Cardiac fibroblast (primary cell): ENCODE results near the gene HKDC1.

ENCODE experiments used
- DNase-seq, 2 donors: peaks; one replicate each; pipeline versions ENCODE4 v3.0.0 to v3.0.0-alpha.2; 2010; ENCODE audit warnings: low read depth in 2 of 2
- H3K4me3 ChIP-seq, 2 donors: replicated peaks in 1 of 2; 1 replicate in 1 of 2; 2 replicates in 1 of 2; pipeline ENCODE4 v1.5.1; 2011; ENCODE audit warnings: low read depth in 2 of 2, low read length in 2 of 2, mild to moderate bottlenecking in 2 of 2, moderate library complexity in 1 of 2
- TF ChIP-seq, protein P1 (sequence below): IDR thresholded peaks from one replicate; pipeline ENCODE4 v1.5.1; 2011; ENCODE audit warnings: low read depth, mild to moderate bottlenecking, low read length, inconsistent platforms

The HKDC1 gene

DNA sequence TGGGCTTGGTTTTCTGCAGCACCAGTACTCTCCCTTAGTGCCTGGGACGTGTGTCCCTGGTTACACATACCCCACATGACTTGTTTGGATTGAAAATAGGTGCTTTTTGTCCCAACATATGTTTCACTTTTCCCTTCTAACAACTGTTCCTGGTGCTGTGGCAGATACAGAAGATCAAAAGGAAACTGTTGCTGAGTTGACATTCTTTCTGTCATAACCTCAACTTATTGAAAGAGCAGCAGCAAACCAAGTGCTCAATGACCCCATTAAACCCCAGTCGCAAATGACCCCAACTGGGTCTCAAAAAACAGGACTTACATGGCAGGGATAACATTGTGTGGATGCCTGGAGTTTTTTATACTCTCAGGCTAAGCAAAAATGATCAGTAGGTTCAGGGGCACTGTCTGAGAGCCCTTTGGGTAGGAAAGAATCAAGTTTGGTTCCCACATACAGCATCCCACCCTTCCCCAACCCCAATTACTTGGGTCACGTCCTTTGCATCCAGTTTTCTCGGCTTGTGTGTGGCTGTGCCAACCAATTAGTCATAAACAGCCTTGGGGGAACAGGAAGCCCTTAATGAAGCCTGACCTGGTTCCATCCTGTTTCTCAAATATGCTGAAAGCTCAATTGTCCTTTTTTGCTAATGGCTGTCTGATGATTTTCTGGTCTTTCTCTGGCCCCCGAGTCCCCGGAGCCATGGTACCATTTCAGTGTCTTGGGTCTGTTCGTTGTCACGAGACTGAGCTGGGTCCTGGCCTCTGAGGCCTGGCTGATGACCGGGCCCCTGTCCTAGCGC, 4.9 kb downstream of the HKDC1 start:
- peak in 1 of 2 donors; percentile 29 for DNase-seq
- TF ChIP-seq, protein P1, sequence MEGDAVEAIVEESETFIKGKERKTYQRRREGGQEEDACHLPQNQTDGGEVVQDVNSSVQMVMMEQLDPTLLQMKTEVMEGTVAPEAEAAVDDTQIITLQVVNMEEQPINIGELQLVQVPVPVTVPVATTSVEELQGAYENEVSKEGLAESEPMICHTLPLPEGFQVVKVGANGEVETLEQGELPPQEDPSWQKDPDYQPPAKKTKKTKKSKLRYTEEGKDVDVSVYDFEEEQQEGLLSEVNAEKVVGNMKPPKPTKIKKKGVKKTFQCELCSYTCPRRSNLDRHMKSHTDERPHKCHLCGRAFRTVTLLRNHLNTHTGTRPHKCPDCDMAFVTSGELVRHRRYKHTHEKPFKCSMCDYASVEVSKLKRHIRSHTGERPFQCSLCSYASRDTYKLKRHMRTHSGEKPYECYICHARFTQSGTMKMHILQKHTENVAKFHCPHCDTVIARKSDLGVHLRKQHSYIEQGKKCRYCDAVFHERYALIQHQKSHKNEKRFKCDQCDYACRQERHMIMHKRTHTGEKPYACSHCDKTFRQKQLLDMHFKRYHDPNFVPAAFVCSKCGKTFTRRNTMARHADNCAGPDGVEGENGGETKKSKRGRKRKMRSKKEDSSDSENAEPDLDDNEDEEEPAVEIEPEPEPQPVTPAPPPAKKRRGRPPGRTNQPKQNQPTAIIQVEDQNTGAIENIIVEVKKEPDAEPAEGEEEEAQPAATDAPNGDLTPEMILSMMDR, result no peak

DNA sequence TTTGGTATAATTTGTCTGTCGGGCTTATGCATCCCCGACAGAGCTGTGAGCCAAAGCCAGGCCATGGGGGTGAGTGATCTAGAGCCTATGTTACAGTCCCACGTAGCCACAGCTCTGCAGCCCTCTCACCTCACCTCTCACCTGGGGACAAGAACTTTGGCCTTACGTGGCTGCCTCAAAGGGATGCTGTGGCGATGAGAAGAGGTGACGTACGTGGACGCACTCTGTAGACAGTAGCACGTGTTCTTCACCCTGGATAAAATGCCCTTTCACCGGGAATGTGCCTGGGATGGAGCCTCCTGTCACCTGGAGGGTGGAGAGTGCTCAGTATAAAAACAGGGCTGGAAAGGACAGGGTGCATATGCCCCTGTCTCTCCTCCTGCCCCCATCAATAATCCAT, 5.5 kb downstream of the HKDC1 start:
- no peak for DNase-seq
- TF ChIP-seq, protein P1, result no peak
- no peak overlapping the region for H3K4me3 ChIP-seq

More for the DNA sequence above, 4.9 kb downstream of the HKDC1 start:
- no peak overlapping the region for H3K4me3 ChIP-seq

DNA sequence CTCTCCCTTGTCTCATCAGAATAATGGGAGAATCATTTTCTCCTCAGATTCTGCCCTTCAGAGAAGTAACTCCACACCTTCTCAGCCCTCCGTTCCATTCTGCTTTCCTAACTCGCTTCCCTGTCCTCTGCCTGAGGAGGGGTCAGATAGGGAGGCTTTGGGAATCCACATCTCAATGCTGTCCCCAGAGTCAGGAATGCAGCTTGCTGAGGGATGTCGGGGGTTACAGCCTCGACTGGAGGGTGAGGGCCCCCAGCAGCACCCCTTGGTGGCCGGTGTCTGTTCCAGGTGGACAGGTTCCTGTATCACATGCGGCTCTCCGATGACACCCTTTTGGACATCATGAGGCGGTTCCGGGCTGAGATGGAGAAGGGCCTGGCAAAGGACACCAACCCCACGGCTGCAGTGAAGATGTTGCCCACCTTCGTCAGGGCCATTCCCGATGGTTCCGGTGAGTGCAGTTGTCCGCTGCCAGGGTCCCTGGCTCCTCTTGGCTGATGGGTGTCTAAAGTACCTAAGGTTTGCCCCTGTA, 6.9 kb downstream of the HKDC1 start:
- TF ChIP-seq, protein P1, result no peak
- DNase-seq, result no peak
- no peak overlapping the region for H3K4me3 ChIP-seq

DNA sequence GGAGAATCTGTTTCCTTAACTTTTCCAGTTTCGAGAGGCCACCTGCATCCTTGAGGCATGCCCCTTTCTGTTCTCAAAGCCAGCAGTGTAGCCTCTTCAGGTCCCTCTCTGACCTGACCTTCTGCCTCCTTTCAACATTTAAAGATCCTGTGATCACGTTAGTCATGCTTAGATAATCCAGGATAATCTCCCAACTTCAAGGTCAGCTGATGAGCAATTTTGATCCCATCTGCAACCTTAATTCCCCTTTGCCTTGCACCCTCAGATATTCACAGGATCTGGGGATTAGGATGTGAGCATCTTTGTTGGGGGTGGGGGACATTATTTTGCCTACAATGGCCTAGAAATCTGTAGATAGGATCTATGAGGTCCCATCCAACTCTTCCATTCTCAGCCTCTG, 8.0 kb downstream of the HKDC1 start:
- TF ChIP-seq, protein P1, result no peak
- no peak overlapping the region for H3K4me3 ChIP-seq
- no peak for DNase-seq

DNA sequence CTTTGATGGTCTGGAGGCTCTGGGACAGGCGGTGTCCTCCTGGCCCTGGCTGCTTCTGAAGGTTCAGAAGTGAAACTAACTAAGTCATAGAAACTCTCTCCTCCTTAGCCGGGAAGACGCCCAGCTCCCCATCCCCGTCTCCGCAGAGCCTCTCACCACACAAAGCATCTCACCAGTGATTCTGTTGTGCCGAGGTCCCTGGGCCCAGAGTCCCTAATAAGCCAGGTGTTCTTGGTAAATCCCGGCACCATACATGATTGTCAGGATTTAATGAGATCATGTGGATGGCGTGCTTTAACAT, 9.4 kb downstream of the HKDC1 start:
- peak overlapping the region in 1 of 2 donors; percentile 9 for H3K4me3 ChIP-seq
- TF ChIP-seq, protein P1, result no peak
- no peak for DNase-seq

DNA sequence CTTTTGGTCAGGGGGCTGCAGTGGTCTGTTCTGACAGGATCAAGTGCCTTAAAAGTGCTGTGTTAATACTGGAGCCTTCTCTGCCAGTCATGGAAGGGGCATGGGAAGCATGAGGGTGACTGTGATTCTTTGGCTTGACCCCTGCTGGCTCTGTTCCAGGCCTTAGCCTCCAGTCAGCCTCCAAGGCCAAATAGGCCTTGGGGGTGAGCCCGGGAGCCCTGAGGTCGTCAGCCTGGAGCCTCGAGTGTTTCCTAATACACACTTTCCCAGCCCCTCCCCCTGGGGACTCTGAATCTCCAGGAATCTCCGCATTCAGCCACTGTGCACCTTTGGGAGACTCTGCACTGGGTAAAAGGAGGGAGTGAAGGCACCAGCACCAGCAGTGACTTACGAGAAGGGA, 10.0 kb downstream of the HKDC1 start:
- TF ChIP-seq, protein P1, result no peak
- H3K4me3 ChIP-seq, result no peak overlapping the region
- DNase-seq, result no peak
